Upper lobe of right lung (tissue), 1 donor: ENCODE measurements around the gene RGS11. TPM values are rescaled to one million over a fixed set of nuclear protein-coding genes. Genes with fewer than 3 reads are reported as not detected.

Experiments used
- ATAC-seq: fragments of 200-7000 bp; cut with Tn5 transposase; one replicate; pipeline ENCODE4 v1.9.1; 2020; ENCODE audit warnings: mild to moderate bottlenecking, moderate library complexity
- DNase-seq: peaks from one replicate; pipeline ENCODE4 v3.0.0-alpha.2; 2020
- H3K27ac ChIP-seq: fragments of 200-600 bp; one replicate; pipeline ENCODE4 v1.8.0; 2022
- H3K27me3 ChIP-seq: fragments of 200-600 bp; one replicate; pipeline ENCODE4 v1.8.0; 2022; ENCODE audit warnings: mild to moderate bottlenecking
- H3K36me3 ChIP-seq: fragments of 200-600 bp; one replicate; pipeline ENCODE4 v1.8.0; 2022
- H3K4me1 ChIP-seq: fragments of 200-600 bp; one replicate; pipeline ENCODE4 v1.8.0; 2022
- H3K4me3 ChIP-seq: fragments of 200-600 bp; one replicate; pipeline ENCODE4 v1.8.0; 2022; ENCODE audit warnings: mild to moderate bottlenecking
- H3K9me3 ChIP-seq: fragments of 200-600 bp; one replicate; pipeline ENCODE4 v1.8.0; 2022
- CTCF ChIP-seq: fragments of 200-600 bp; IDR thresholded peaks from one replicate; pipeline ENCODE4 v1.8.0; 2022; ENCODE audit warnings: antibody characterized with exemption
- intact Hi-C: fragments of 100-400 bp; cut with DNase I; formaldehyde crosslinking; loops from one replicate; pipeline ENCODE4 v1.11.0; 2022
- total RNA-seq: library from RNA; stranded (reverse); fragmentation: NEBNext Ultra II Directional; extraction: Animal tissue kit (Norgen Biotek cat#: 25700); gene quantifications from one replicate; pipeline ENCODE4 v1.2.1, GENCODE V29; 2021
- donor health status: DM: no; HTN: yes; CAD: no; lungs with severe emphysema.

RGS11 gene
- total RNA-seq, 1 donor from 2014 or later = 7.8 TPM

- Histone ChIP-seq H3K4me1 (no peaks in the 10 kb centered on the region), H3K9me3 (no peaks in the 10 kb centered on the region), H3K27me3 (no peaks in the 10 kb centered on the region), H3K36me3 (peaks cover 34% of the 10 kb centered on the region), H3K27ac (no peak overlapping the region), H3K4me3 (no peak overlapping the region)
- intact Hi-C loops = no loop called here
- DNase-seq (no peak), ATAC-seq (no peak)
- TF ChIP-seq CTCF = no peak
These were observed 38.6 kb upstream of the RGS11 start for GRCh38 chr16:314351-314750.

GRCh38 chr16:311725-312124, 36.0 kb upstream of the RGS11 start:
- DNase-seq (no peak), ATAC-seq (no peak)
- Histone ChIP-seq H3K4me3 (no peak overlapping the region), H3K9me3 (no peaks in the 10 kb centered on the region), H3K4me1 (no peaks in the 10 kb centered on the region), H3K36me3 (peaks cover 57% of the 10 kb centered on the region), H3K27me3 (no peaks in the 10 kb centered on the region), H3K27ac (no peak overlapping the region)
- intact Hi-C loops = no loop called here
- no peak for TF ChIP-seq CTCF

GRCh38 chr16:309476-309875, 33.7 kb upstream of the RGS11 start:
- ATAC-seq (no peak), DNase-seq (no peak)
- Histone ChIP-seq H3K4me3 (no peak overlapping the region), H3K36me3 (peaks cover 61% of the 10 kb centered on the region), H3K27me3 (no peaks in the 10 kb centered on the region), H3K4me1 (no peaks in the 10 kb centered on the region), H3K9me3 (no peaks in the 10 kb centered on the region), H3K27ac (no peak overlapping the region)
- TF ChIP-seq CTCF = no peak
- intact Hi-C loops = no loop called here

GRCh38 chr16:307691-308312, 32.1 kb upstream of the RGS11 start:
- DNase-seq (no peak), ATAC-seq (peak; percentile 13)
- intact Hi-C loops = no loop called here
- no peaks in the 10 kb centered on the region for H3K9me3 ChIP-seq
- TF ChIP-seq CTCF = no peak
- no peak overlapping the region for H3K4me3 ChIP-seq
- no peak overlapping the region for H3K27ac ChIP-seq
- no peaks in the 10 kb centered on the region for H3K27me3 ChIP-seq
- peaks cover 44% of the 10 kb centered on the region for H3K36me3 ChIP-seq
- H3K4me1 ChIP-seq = no peaks in the 10 kb centered on the region

- ATAC-seq (no peak), DNase-seq (no peak)
- intact Hi-C loops = no loop called here
- Histone ChIP-seq H3K4me3 (no peak overlapping the region), H3K36me3 (peaks cover 41% of the 10 kb centered on the region), H3K27me3 (no peaks in the 10 kb centered on the region), H3K27ac (no peak overlapping the region), H3K9me3 (no peaks in the 10 kb centered on the region), H3K4me1 (no peaks in the 10 kb centered on the region)
- TF ChIP-seq CTCF = no peak
These were observed 31.2 kb upstream of the RGS11 start for GRCh38 chr16:306911-307370.
